ENCODE results near the gene C1QTNF5. TPM values are rescaled to one million over a fixed set of nuclear protein-coding genes. Genes with fewer than 3 reads are reported as not detected.

The C1QTNF5 gene
- total and polyA plus RNA-seq, 5 donors from 2014 or later, result not detected

- Mint-ChIP-seq H3K27me3 (peaks cover 64% of the 10 kb centered on the region), H3K4me1 (peaks cover 0 to 26% (median 9%) of the 10 kb centered on the region in 4 donors), H3K9me3 (no peaks in the 10 kb centered on the region), H3K4me3 (no peak overlapping the region), H3K36me3 (no peaks in the 10 kb centered on the region), H3K27ac (peak overlapping the region in 1 of 3 donors; percentile 35)
- H3K4me3 ChIP-seq (ENCODE audit: low read depth, low read length), result no peak overlapping the region
- no peak overlapping the region for H3K27ac ChIP-seq (ENCODE audit: insufficient read depth, low read length, poor library complexity, severe bottlenecking)
- peaks cover 11% of the 10 kb centered on the region for H3K27me3 ChIP-seq (ENCODE audit: control insufficient read depth, insufficient read depth, low read length)
- DNase-seq (peak in 1 of 3 donors; percentile 38), ATAC-seq (ENCODE audit: low read depth in 2 of 2) (no peak)
- peaks cover 16% of the 10 kb centered on the region for H3K4me1 ChIP-seq (ENCODE audit: control insufficient read depth, insufficient read depth, low read length, poor library complexity, severe bottlenecking)
- H3K9me3 ChIP-seq (ENCODE audit: control insufficient read depth in 2 of 2, low read length in 2 of 2), result no peaks in the 10 kb centered on the region
- no peaks in the 10 kb centered on the region for H3K36me3 ChIP-seq (ENCODE audit: control insufficient read depth, insufficient read depth, low read length)
Observed at GRCh38 chr11:119359365-119360214, 18.9 kb upstream of the C1QTNF5 start.

- Mint-ChIP-seq H3K27me3 (peaks cover 65% of the 10 kb centered on the region), H3K9me3 (no peaks in the 10 kb centered on the region), H3K27ac (peak overlapping the region in 2 of 3 donors; percentile 79 to 81), H3K4me1 (peaks cover 0 to 15% (median 6%) of the 10 kb centered on the region in 4 donors), H3K4me3 (peak overlapping the region; percentile 8 to 84 (median 60)), H3K36me3 (no peaks in the 10 kb centered on the region)
- Histone ChIP-seq H3K36me3 (ENCODE audit: control insufficient read depth, insufficient read depth, low read length) (no peaks in the 10 kb centered on the region), H3K4me3 (ENCODE audit: low read depth, low read length) (no peak overlapping the region), H3K27me3 (ENCODE audit: control insufficient read depth, insufficient read depth, low read length) (peaks cover 12% of the 10 kb centered on the region), H3K27ac (ENCODE audit: insufficient read depth, low read length, poor library complexity, severe bottlenecking) (no peak overlapping the region), H3K9me3 (ENCODE audit: control insufficient read depth in 2 of 2, low read length in 2 of 2) (no peaks in the 10 kb centered on the region), H3K4me1 (ENCODE audit: control insufficient read depth, insufficient read depth, low read length, poor library complexity, severe bottlenecking) (peaks cover 10% of the 10 kb centered on the region)
- DNase-seq (no peak), ATAC-seq (ENCODE audit: low read depth in 2 of 2) (no peak)
Observed at GRCh38 chr11:119357074-119357473, 16.4 kb upstream of the C1QTNF5 start.

GRCh38 chr11:119356349-119357031, 15.8 kb upstream of the C1QTNF5 start:
- peak; percentile 82 to 85 for ATAC-seq (ENCODE audit: low read depth in 2 of 2)
- Histone ChIP-seq H3K9me3 (ENCODE audit: control insufficient read depth in 2 of 2, low read length in 2 of 2) (no peaks in the 10 kb centered on the region), H3K27me3 (ENCODE audit: control insufficient read depth, insufficient read depth, low read length) (peaks cover 15% of the 10 kb centered on the region)

GRCh38 chr11:119355091-119355843, 14.6 kb upstream of the C1QTNF5 start:
- Histone ChIP-seq H3K4me1 (ENCODE audit: control insufficient read depth, insufficient read depth, low read length, poor library complexity, severe bottlenecking) (peaks cover 10% of the 10 kb centered on the region), H3K4me3 (ENCODE audit: low read depth, low read length) (no peak overlapping the region), H3K27ac (ENCODE audit: insufficient read depth, low read length, poor library complexity, severe bottlenecking) (no peak overlapping the region), H3K36me3 (ENCODE audit: control insufficient read depth, insufficient read depth, low read length) (no peaks in the 10 kb centered on the region), H3K27me3 (ENCODE audit: control insufficient read depth, insufficient read depth, low read length) (peaks cover 15% of the 10 kb centered on the region), H3K9me3 (ENCODE audit: control insufficient read depth in 2 of 2, low read length in 2 of 2) (no peaks in the 10 kb centered on the region)
- Mint-ChIP-seq H3K4me3 (peak overlapping the region; percentile 3 to 76 (median 52)), H3K9me3 (no peaks in the 10 kb centered on the region), H3K4me1 (peaks cover 0 to 15% (median 6%) of the 10 kb centered on the region in 4 donors), H3K36me3 (no peaks in the 10 kb centered on the region), H3K27ac (no peak overlapping the region), H3K27me3 (peaks cover 65% of the 10 kb centered on the region)
- no peak for ATAC-seq (ENCODE audit: low read depth in 2 of 2)
- no peak for DNase-seq

More at GRCh38 chr11:119356349-119357031, 15.8 kb upstream of the C1QTNF5 start:
- Mint-ChIP-seq H3K4me1 (peaks cover 0 to 15% (median 6%) of the 10 kb centered on the region in 4 donors), H3K27ac (peak overlapping the region in 2 of 3 donors; percentile 81 to 90), H3K4me3 (peak overlapping the region; percentile 82 to 94 (median 92)), H3K36me3 (no peaks in the 10 kb centered on the region), H3K27me3 (peaks cover 67% of the 10 kb centered on the region), H3K9me3 (no peaks in the 10 kb centered on the region)
- no peak overlapping the region for H3K27ac ChIP-seq (ENCODE audit: insufficient read depth, low read length, poor library complexity, severe bottlenecking)
- peak; percentile 57 to 76 (median 69) for DNase-seq
- peak overlapping the region; percentile 77 for H3K4me3 ChIP-seq (ENCODE audit: low read depth, low read length)
- peaks cover 10% of the 10 kb centered on the region for H3K4me1 ChIP-seq (ENCODE audit: control insufficient read depth, insufficient read depth, low read length, poor library complexity, severe bottlenecking)
- H3K36me3 ChIP-seq (ENCODE audit: control insufficient read depth, insufficient read depth, low read length), result no peaks in the 10 kb centered on the region

- H3K9me3 Mint-ChIP-seq, result no peaks in the 10 kb centered on the region
- Histone ChIP-seq H3K4me3 (ENCODE audit: low read depth, low read length) (no peak overlapping the region), H3K27me3 (ENCODE audit: control insufficient read depth, insufficient read depth, low read length) (peaks cover 12% of the 10 kb centered on the region), H3K27ac (ENCODE audit: insufficient read depth, low read length, poor library complexity, severe bottlenecking) (no peak overlapping the region), H3K9me3 (ENCODE audit: control insufficient read depth in 2 of 2, low read length in 2 of 2) (no peaks in the 10 kb centered on the region), H3K4me1 (ENCODE audit: control insufficient read depth, insufficient read depth, low read length, poor library complexity, severe bottlenecking) (peaks cover 10% of the 10 kb centered on the region), H3K36me3 (ENCODE audit: control insufficient read depth, insufficient read depth, low read length) (no peaks in the 10 kb centered on the region)
- H3K4me3 Mint-ChIP-seq, result peak overlapping the region in 2 of 4 donors; percentile 3 to 11
- no peak overlapping the region for H3K27ac Mint-ChIP-seq
- no peaks in the 10 kb centered on the region for H3K36me3 Mint-ChIP-seq
- DNase-seq (no peak), ATAC-seq (ENCODE audit: low read depth in 2 of 2) (no peak)
- peaks cover 0 to 15% (median 6%) of the 10 kb centered on the region in 4 donors for H3K4me1 Mint-ChIP-seq
- peaks cover 53% of the 10 kb centered on the region for H3K27me3 Mint-ChIP-seq
Observed at GRCh38 chr11:119352857-119353260, 12.2 kb upstream of the C1QTNF5 start.

GRCh38 chr11:119351232-119351631, 10.5 kb upstream of the C1QTNF5 start:
- Histone ChIP-seq H3K27me3 (ENCODE audit: control insufficient read depth, insufficient read depth, low read length) (peaks cover 6% of the 10 kb centered on the region), H3K27ac (ENCODE audit: insufficient read depth, low read length, poor library complexity, severe bottlenecking) (no peak overlapping the region), H3K36me3 (ENCODE audit: control insufficient read depth, insufficient read depth, low read length) (no peaks in the 10 kb centered on the region), H3K9me3 (ENCODE audit: control insufficient read depth in 2 of 2, low read length in 2 of 2) (no peaks in the 10 kb centered on the region), H3K4me1 (ENCODE audit: control insufficient read depth, insufficient read depth, low read length, poor library complexity, severe bottlenecking) (peaks cover 4% of the 10 kb centered on the region), H3K4me3 (ENCODE audit: low read depth, low read length) (no peak overlapping the region)
- H3K36me3 Mint-ChIP-seq, result no peaks in the 10 kb centered on the region
- H3K27ac Mint-ChIP-seq, result peak overlapping the region in 1 of 3 donors; percentile 63
- peaks cover 0 to 2% (median 0%) of the 10 kb centered on the region in 7 donors for H3K9me3 Mint-ChIP-seq
- ATAC-seq (ENCODE audit: low read depth in 2 of 2) (no peak), DNase-seq (no peak)
- peaks cover 0 to 8% (median under 1%) of the 10 kb centered on the region in 4 donors for H3K4me1 Mint-ChIP-seq
- no peak overlapping the region for H3K4me3 Mint-ChIP-seq
- H3K27me3 Mint-ChIP-seq, result peaks cover 56% of the 10 kb centered on the region

GRCh38 chr11:119350302-119350701, 9.6 kb upstream of the C1QTNF5 start:
- no peaks in the 10 kb centered on the region for H3K36me3 Mint-ChIP-seq
- peaks cover 54% of the 10 kb centered on the region for H3K27me3 Mint-ChIP-seq
- no peak overlapping the region for H3K4me3 ChIP-seq (ENCODE audit: low read depth, low read length)
- H3K4me1 ChIP-seq (ENCODE audit: control insufficient read depth, insufficient read depth, low read length, poor library complexity, severe bottlenecking), result no peaks in the 10 kb centered on the region
- no peak overlapping the region for H3K27ac Mint-ChIP-seq
- peaks cover 0 to 2% (median 0%) of the 10 kb centered on the region in 4 donors for H3K4me1 Mint-ChIP-seq
- ATAC-seq (ENCODE audit: low read depth in 2 of 2) (no peak), DNase-seq (peak in 1 of 3 donors; percentile 34)
- no peaks in the 10 kb centered on the region for H3K36me3 ChIP-seq (ENCODE audit: control insufficient read depth, insufficient read depth, low read length)
- H3K9me3 Mint-ChIP-seq, result peaks cover 0 to 2% (median 0%) of the 10 kb centered on the region in 7 donors
- no peak overlapping the region for H3K27ac ChIP-seq (ENCODE audit: insufficient read depth, low read length, poor library complexity, severe bottlenecking)
- H3K4me3 Mint-ChIP-seq, result no peak overlapping the region
- H3K27me3 ChIP-seq (ENCODE audit: control insufficient read depth, insufficient read depth, low read length), result peaks cover 6% of the 10 kb centered on the region
- no peaks in the 10 kb centered on the region for H3K9me3 ChIP-seq (ENCODE audit: control insufficient read depth in 2 of 2, low read length in 2 of 2)
